Measurements from ENCODE around the gene FGFR2. TPM values are rescaled to one million over a fixed set of nuclear protein-coding genes. Genes with fewer than 3 reads are reported as not detected.

FGFR2 gene
- total RNA-seq, 1 experiment from 2014 or later: 286 TPM

GRCh38 chr10:121596689-121597503 lies 1.3 kb downstream of the FGFR2 start:
- Mint-ChIP-seq H3K4me1 (ENCODE audit: low read depth, unreplicated experiment) (peaks cover 26% of the 10 kb centered on the region), H3K4me3 (ENCODE audit: unreplicated experiment) (peak overlapping the region; percentile 95), H3K9me3 (ENCODE audit: unreplicated experiment) (no peaks in the 10 kb centered on the region), H3K36me3 (ENCODE audit: insufficient read depth, unreplicated experiment) (peaks cover 59% of the 10 kb centered on the region), H3K27me3 (ENCODE audit: insufficient read depth, unreplicated experiment) (no peaks in the 10 kb centered on the region), H3K27ac (ENCODE audit: unreplicated experiment) (peak overlapping the region; percentile 93)
- TSS peak; percentile 23 for BruUV-seq (replicated peaks)
- CTCF ChIA-PET: no interaction called here
- Histone ChIP-seq H3K9me3 (no peaks in the 10 kb centered on the region), H3K36me3 (ENCODE audit: control insufficient read depth, insufficient read depth, low read length) (peaks cover 6% of the 10 kb centered on the region), H3K27me3 (replicated peaks; ENCODE audit: control insufficient read depth, insufficient read depth, low read length) (no peaks in the 10 kb centered on the region), H3K4me3 (ENCODE audit: low read depth, low read length) (peak overlapping the region; percentile 98), H3K4me1 (peaks cover 43% of the 10 kb centered on the region)
- DNase-seq: peak; percentile 67 to 76
- intact Hi-C loops (cut with micrococcal nuclease; ENCODE audit: unreplicated experiment): loop anchor here (1.0 to 10.0 kb wide), 8 partner anchors 44 to 412 kb away; no protein-coding TSS in a partner anchor
- peak in 1 of 2 experiments; percentile 42 for TF ChIP-seq CTCF (IDR thresholded peaks at IDR 0.05; ENCODE audit: insufficient read depth in 1 of 2, low read depth in 1 of 2, low read length in 1 of 2, severe bottlenecking in 1 of 2, unreplicated experiment in 1 of 2)
- POLR2A ChIA-PET: no interaction called here

- ChIA-PET POLR2A (no interaction called here), CTCF (no interaction called here)
- DNase-seq: no peak
- Histone ChIP-seq H3K4me3 (ENCODE audit: low read depth, low read length) (peak overlapping the region; percentile 98), H3K4me1 (peaks cover 37% of the 10 kb centered on the region), H3K9me3 (no peaks in the 10 kb centered on the region), H3K36me3 (ENCODE audit: control insufficient read depth, insufficient read depth, low read length) (peaks cover 6% of the 10 kb centered on the region), H3K27me3 (replicated peaks; ENCODE audit: control insufficient read depth, insufficient read depth, low read length) (no peaks in the 10 kb centered on the region)
- BruUV-seq (replicated peaks): no TSS peak
- intact Hi-C loops (cut with micrococcal nuclease; ENCODE audit: unreplicated experiment): loop anchor here (1.0 to 10.0 kb wide), 8 partner anchors 43 to 411 kb away; no protein-coding TSS in a partner anchor
- no peaks in the 10 kb centered on the region for H3K27me3 Mint-ChIP-seq (ENCODE audit: insufficient read depth, unreplicated experiment)
- H3K9me3 Mint-ChIP-seq (ENCODE audit: unreplicated experiment): no peaks in the 10 kb centered on the region
- peaks cover 68% of the 10 kb centered on the region for H3K36me3 Mint-ChIP-seq (ENCODE audit: insufficient read depth, unreplicated experiment)
- H3K27ac Mint-ChIP-seq (ENCODE audit: unreplicated experiment): peak overlapping the region; percentile 93
- no peak for TF ChIP-seq CTCF (IDR thresholded peaks at IDR 0.05; ENCODE audit: insufficient read depth in 1 of 2, low read depth in 1 of 2, low read length in 1 of 2, severe bottlenecking in 1 of 2, unreplicated experiment in 1 of 2)
- peak overlapping the region; percentile 95 for H3K4me3 Mint-ChIP-seq (ENCODE audit: unreplicated experiment)
- H3K4me1 Mint-ChIP-seq (ENCODE audit: low read depth, unreplicated experiment): peaks cover 26% of the 10 kb centered on the region
Measured at GRCh38 chr10:121595806-121596688, 2.2 kb downstream of the FGFR2 start.

GRCh38 chr10:121595351-121595805 lies 2.9 kb downstream of the FGFR2 start:
- Mint-ChIP-seq H3K4me3 (ENCODE audit: unreplicated experiment) (peak overlapping the region; percentile 95), H3K27ac (ENCODE audit: unreplicated experiment) (peak overlapping the region; percentile 93), H3K9me3 (ENCODE audit: unreplicated experiment) (no peaks in the 10 kb centered on the region), H3K4me1 (ENCODE audit: low read depth, unreplicated experiment) (peaks cover 19% of the 10 kb centered on the region), H3K27me3 (ENCODE audit: insufficient read depth, unreplicated experiment) (no peaks in the 10 kb centered on the region), H3K36me3 (ENCODE audit: insufficient read depth, unreplicated experiment) (peaks cover 73% of the 10 kb centered on the region)
- DNase-seq: no peak
- no peaks in the 10 kb centered on the region for H3K9me3 ChIP-seq
- intact Hi-C loops (cut with micrococcal nuclease; ENCODE audit: unreplicated experiment): loop anchor here (5.0 to 10.0 kb wide), 6 partner anchors 83 to 411 kb away; no protein-coding TSS in a partner anchor
- H3K36me3 ChIP-seq (ENCODE audit: control insufficient read depth, insufficient read depth, low read length): peaks cover 6% of the 10 kb centered on the region
- no TSS peak for BruUV-seq (replicated peaks)
- CTCF ChIA-PET: no interaction called here
- H3K4me3 ChIP-seq (ENCODE audit: low read depth, low read length): peak overlapping the region; percentile 98
- no peak for TF ChIP-seq CTCF (IDR thresholded peaks at IDR 0.05; ENCODE audit: insufficient read depth in 1 of 2, low read depth in 1 of 2, low read length in 1 of 2, severe bottlenecking in 1 of 2, unreplicated experiment in 1 of 2)
- peaks cover 36% of the 10 kb centered on the region for H3K4me1 ChIP-seq
- POLR2A ChIA-PET: no interaction called here
- no peaks in the 10 kb centered on the region for H3K27me3 ChIP-seq (replicated peaks; ENCODE audit: control insufficient read depth, insufficient read depth, low read length)
